Astrocyte of the cerebellum (primary cell): Measurements from ENCODE around the gene ABCF1.
"Not testable (repeated sequence)": the region's sequence is repeated elsewhere in the genome, so short reads cannot be mapped to it uniquely, and the experiment has no call there.

Experiments
- DNase-seq: peaks from one replicate; pipeline ENCODE4 v3.0.0-alpha.2; 2011; ENCODE audit warnings: low read depth
- H3K4me3 ChIP-seq: 2 replicates; pipeline ENCODE4 v1.5.1; 2011; ENCODE audit warnings: mild to moderate bottlenecking, low read depth, low read length, moderate library complexity
- CTCF ChIP-seq: IDR thresholded peaks from 2 replicates; pipeline ENCODE4 v1.5.1; 2012; ENCODE audit warnings: low read length, low read depth, moderate library complexity, mild to moderate bottlenecking; ENCODE audit errors: missing control alignments
- in situ Hi-C: cut with HindIII; loops from 2 replicates; pipeline ENCODE4 v1.10.0; 2017; ENCODE audit warnings: low sequenced_read_pairs

ABCF1 gene

GRCh38 chr6:30571075-30571761, at the start of gene ABCF1:
TSS of gene ABCF1 (plus strand) at chr6:30571442. CDS start at chr6:30571488, 46 bp downstream.
- no peak for TF ChIP-seq CTCF
- in situ Hi-C loops = no loop called here
- peak within 1 kb of the TSS; percentile 63 for H3K4me3 ChIP-seq
- DNase-seq = peak; percentile 92

- H3K4me3 ChIP-seq, in situ Hi-C loops, DNase-seq: not testable (repeated sequence)
These were observed 49.3 kb upstream of the ABCF1 start for GRCh38 chr6:30521952-30522351.

GRCh38 chr6:30526444-30526843, 44.8 kb upstream of the ABCF1 start:
- in situ Hi-C loops, DNase-seq, H3K4me3 ChIP-seq: not testable (repeated sequence)

- H3K4me3 ChIP-seq, in situ Hi-C loops, DNase-seq: not testable (repeated sequence)
These were observed 41.8 kb upstream of the ABCF1 start for GRCh38 chr6:30529349-30529875.

- in situ Hi-C loops = no loop called here
- DNase-seq = no peak
- no peak for TF ChIP-seq CTCF
- H3K4me3 ChIP-seq = no peak overlapping the region
These were observed 41.2 kb upstream of the ABCF1 start for GRCh38 chr6:30530014-30530413.

GRCh38 chr6:30533460-30534294, 37.6 kb upstream of the ABCF1 start:
- no peak for DNase-seq
- H3K4me3 ChIP-seq = no peak overlapping the region
- no peak for TF ChIP-seq CTCF
- in situ Hi-C loops = no loop called here

- DNase-seq = no peak
- TF ChIP-seq CTCF = no peak
- H3K4me3 ChIP-seq = no peak overlapping the region
- in situ Hi-C loops = no loop called here
These were observed 33.3 kb upstream of the ABCF1 start for GRCh38 chr6:30537931-30538330.
